Liver (tissue), 9 donors: Measurements from ENCODE around the gene MICAL2. TPM values are rescaled to one million over a fixed set of nuclear protein-coding genes. Genes with fewer than 3 reads are reported as not detected.

Experiments
- DNase-seq: peaks from one replicate; pipeline ENCODE4 v3.0.0-alpha.2; 2017; ENCODE audit warnings: low spot score
- H3K27ac ChIP-seq, 2 donors: one replicate each; pipeline ENCODE4 v1.7.0; 2013; ENCODE audit warnings: inconsistent platforms in 2 of 2, low read length in 2 of 2, control low read depth in 1 of 2, low read depth in 1 of 2, mild to moderate bottlenecking in 1 of 2
- H3K27me3 ChIP-seq, 4 donors: one replicate each; pipeline versions ENCODE4 v1.6.1 to v1.7.0; 2013; ENCODE audit warnings: low read length in 3 of 4, inconsistent platforms in 1 of 4, mild to moderate bottlenecking in 1 of 4, moderate library complexity in 1 of 4; ENCODE audit not compliant: control insufficient read depth in 4 of 4, insufficient read depth in 4 of 4
- H3K36me3 ChIP-seq, 4 donors: one replicate each; pipeline versions ENCODE4 v1.6.1 to v1.7.0; 2013; ENCODE audit warnings: low read length in 3 of 4, mild to moderate bottlenecking in 3 of 4, low read depth in 1 of 4, moderate library complexity in 1 of 4; ENCODE audit not compliant: control insufficient read depth in 4 of 4, insufficient read depth in 3 of 4
- H3K4me1 ChIP-seq, 4 donors: one replicate each; pipeline versions ENCODE4 v1.6.1 to v1.7.0; 2013; ENCODE audit warnings: low read length in 3 of 4, mild to moderate bottlenecking in 3 of 4, moderate library complexity in 1 of 4; ENCODE audit not compliant: control insufficient read depth in 4 of 4, insufficient read depth in 4 of 4
- H3K4me3 ChIP-seq, 3 donors: one replicate each; pipeline versions ENCODE4 v1.6.1 to v1.7.0; 2013; ENCODE audit warnings: low read length in 3 of 3, control low read depth in 1 of 3, low read depth in 1 of 3, mild to moderate bottlenecking in 1 of 3
- H3K9ac ChIP-seq, 2 donors: one replicate each; pipeline ENCODE4 v1.7.0; 2013; ENCODE audit warnings: low read length in 2 of 2, mild to moderate bottlenecking in 2 of 2, moderate library complexity in 2 of 2, control low read depth in 1 of 2, low read depth in 1 of 2
- H3K9me3 ChIP-seq, 4 donors: one replicate each; pipeline versions ENCODE4 v1.6.1 to v1.7.0; 2013; ENCODE audit warnings: low read length in 3 of 4; ENCODE audit not compliant: control insufficient read depth in 4 of 4
- EGR1 ChIP-seq, 2 donors: IDR thresholded peaks; 2 replicates each; pipeline ENCODE4 v1.6.1; 2016 to 2018; ENCODE audit warnings: antibody characterized with exemption in 2 of 2, low read depth in 2 of 2
- FOXA2 ChIP-seq: IDR thresholded peaks from 2 replicates; pipeline ENCODE4 v1.6.1; 2016; ENCODE audit warnings: antibody characterized with exemption
- HNF4A ChIP-seq, 2 donors: conservative IDR thresholded peaks; 2 replicates each; pipeline ENCODE4 v1.6.1; 2016; ENCODE audit warnings: antibody characterized with exemption in 2 of 2, mild to moderate bottlenecking in 2 of 2
- HNF4G ChIP-seq: IDR thresholded peaks from 2 replicates; pipeline ENCODE4 v1.6.1; 2016; ENCODE audit warnings: antibody characterized with exemption
- NR2F2 ChIP-seq: IDR thresholded peaks from 2 replicates; pipeline ENCODE4 v1.6.1; 2016; ENCODE audit warnings: antibody characterized with exemption
- RAD21 ChIP-seq, 2 donors: IDR thresholded peaks; 2 replicates each; pipeline ENCODE4 v1.6.1; 2016; ENCODE audit warnings: antibody characterized with exemption in 2 of 2, mild to moderate bottlenecking in 2 of 2
- REST ChIP-seq: IDR thresholded peaks from 2 replicates; pipeline ENCODE4 v1.6.1; 2016; ENCODE audit warnings: antibody characterized with exemption, mild to moderate bottlenecking
- RXRA ChIP-seq, 2 donors: IDR thresholded peaks; 2 replicates each; pipeline ENCODE4 v1.6.1; 2017 to 2018; ENCODE audit warnings: antibody characterized with exemption in 2 of 2, mild to moderate bottlenecking in 1 of 2
- YY1 ChIP-seq: IDR thresholded peaks from 2 replicates; pipeline ENCODE4 v1.6.1; 2016; ENCODE audit warnings: antibody characterized with exemption, mild to moderate bottlenecking
- ZBTB33 ChIP-seq: IDR thresholded peaks from 2 replicates; pipeline ENCODE4 v1.6.1; 2016; ENCODE audit warnings: antibody characterized with exemption
- WGBS: extraction: QIAGEN DNeasy Blood & Tissue Kit; methylation state at CpG from one replicate; pipeline ENCODE4 v1.1.7; 2013; 5-methylcytosine and 5-hydroxymethylcytosine counted together
- polyA plus RNA-seq, 2 donors: library from polyadenylated mRNA; stranded (reverse) in 1 of 2; unstranded in 1 of 2; fragments of 200-250 nt in 1 of 2; fragments of >200 nt in 1 of 2; fragmentation: Nextera tagmentation in 1 of 2; extraction: Ambion mirVana in 1 of 2; gene quantifications; one replicate each; pipeline versions ENCODE4 v1.2.1 to v1.2.3, GENCODE V29; 2013 to 2015
- total RNA-seq, 2 donors: library from RNA; depleted of rRNA; stranded (reverse); fragments of >200 nt; gene quantifications; one replicate each; pipeline ENCODE4 v1.2.3, GENCODE V29; 2014
- donor health status: healthy.
- donor health status: healthy.
- donor health status: healthy.
- donor health status: healthy.
- donor health status: healthy.

The MICAL2 gene
- total and polyA plus RNA-seq, 4 donors, result 17.5 to 113 (median 42.9) TPM

GRCh38 chr11:12212174-12212820, 101.9 kb downstream of the MICAL2 start:
- peaks cover 0 to 24% (median 20%) of the 10 kb centered on the region in 4 donors for H3K36me3 ChIP-seq
- no peaks in the 10 kb centered on the region for H3K9me3 ChIP-seq
- H3K27ac ChIP-seq, result no peak overlapping the region
- 96% methylated on average over 7 of the region's 7 CpGs for WGBS
- H3K9ac ChIP-seq, result no peak overlapping the region
- H3K4me1 ChIP-seq, result no peaks in the 10 kb centered on the region
- no peaks in the 10 kb centered on the region for H3K27me3 ChIP-seq
- TF ChIP-seq EGR1 (IDR thresholded peaks at IDR 0.05; ENCODE audit: low read depth in 2 of 2), result no peak
- DNase-seq, result no peak
- H3K4me3 ChIP-seq, result no peak overlapping the region

GRCh38 chr11:12212821-12213185, 102.4 kb downstream of the MICAL2 start:
- Histone ChIP-seq H3K27ac (no peak overlapping the region), H3K36me3 (peaks cover 0 to 24% (median 18%) of the 10 kb centered on the region in 4 donors), H3K9ac (no peak overlapping the region), H3K27me3 (no peaks in the 10 kb centered on the region), H3K9me3 (no peaks in the 10 kb centered on the region), H3K4me1 (no peaks in the 10 kb centered on the region), H3K4me3 (no peak overlapping the region)
- TF ChIP-seq EGR1 (IDR thresholded peaks at IDR 0.05; ENCODE audit: low read depth in 2 of 2) (no peak), HNF4G (no peak), HNF4A (conservative IDR thresholded peaks at IDR 0.05) (no peak), FOXA2 (no peak), NR2F2 (no peak), ZBTB33 (no peak), YY1 (no peak)
- no peak for DNase-seq
- 97% methylated on average over 5 of the region's 5 CpGs for WGBS

DNA sequence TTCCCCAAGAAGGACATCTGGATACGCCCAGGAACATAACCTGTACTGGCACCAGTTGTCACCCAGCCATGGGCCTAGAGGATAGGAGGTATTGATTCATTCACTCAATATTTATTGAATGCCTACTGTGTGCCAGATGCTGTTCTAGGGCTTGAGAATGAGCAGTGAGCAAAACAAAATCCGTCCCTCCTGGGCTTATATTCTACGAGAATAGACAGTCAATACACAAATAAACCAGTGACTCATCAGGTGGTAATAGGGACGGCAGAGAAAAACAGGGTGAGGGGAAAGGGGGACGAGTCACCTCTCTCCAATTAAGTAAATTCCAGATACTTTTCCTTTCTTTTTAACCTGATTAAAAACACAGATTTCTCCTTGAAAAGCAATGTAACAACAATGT, 103.5 kb downstream of the MICAL2 start:
- WGBS, result 64% methylated on average over 5 of the region's 5 CpGs
- Histone ChIP-seq H3K27me3 (no peaks in the 10 kb centered on the region), H3K27ac (no peak overlapping the region), H3K36me3 (peaks cover 0 to 24% (median 17%) of the 10 kb centered on the region in 4 donors), H3K9me3 (no peaks in the 10 kb centered on the region), H3K4me1 (peaks cover 0 to 10% (median 7%) of the 10 kb centered on the region in 4 donors), H3K4me3 (no peak overlapping the region), H3K9ac (no peak overlapping the region)
- DNase-seq, result no peak
- TF ChIP-seq REST, result no peak
- no peak for TF ChIP-seq EGR1 (IDR thresholded peaks at IDR 0.05; ENCODE audit: low read depth in 2 of 2)
- no peak for TF ChIP-seq FOXA2
- TF ChIP-seq ZBTB33, result no peak
- no peak for TF ChIP-seq RXRA (IDR thresholded peaks at IDR 0.05)
- no peak for TF ChIP-seq RAD21 (IDR thresholded peaks at IDR 0.05)
